Keratinocyte (primary cell): ENCODE results near the gene THOC3.
"Not testable (repeated sequence)": the region's sequence is repeated elsewhere in the genome, so short reads cannot be mapped to it uniquely, and the experiment has no call there.

Experiments
- EZH2 ChIP-seq: IDR thresholded peaks from one replicate; pipeline ENCODE4 v1.6.1; 2012; ENCODE audit warnings: inconsistent platforms, mild to moderate bottlenecking, low read length, moderate library complexity
- TF ChIP-seq, protein P1 (sequence below), 3 experiments: IDR thresholded peaks in 1 of 3; conservative IDR thresholded peaks in 1 of 3; optimal IDR thresholded peaks in 1 of 3; 2 replicates in 2 of 3; 3 replicates in 1 of 3; pipeline versions ENCODE3 to v1.5.1; 2011; ENCODE audit warnings: low read length in 3 of 3, mild to moderate bottlenecking in 3 of 3, moderate library complexity in 2 of 3, control low read depth in 1 of 3, inconsistent platforms in 1 of 3; ENCODE audit not compliant: insufficient read depth in 2 of 3; ENCODE audit errors: extremely low read depth in 1 of 3

- TF ChIP-seq, protein P1, sequence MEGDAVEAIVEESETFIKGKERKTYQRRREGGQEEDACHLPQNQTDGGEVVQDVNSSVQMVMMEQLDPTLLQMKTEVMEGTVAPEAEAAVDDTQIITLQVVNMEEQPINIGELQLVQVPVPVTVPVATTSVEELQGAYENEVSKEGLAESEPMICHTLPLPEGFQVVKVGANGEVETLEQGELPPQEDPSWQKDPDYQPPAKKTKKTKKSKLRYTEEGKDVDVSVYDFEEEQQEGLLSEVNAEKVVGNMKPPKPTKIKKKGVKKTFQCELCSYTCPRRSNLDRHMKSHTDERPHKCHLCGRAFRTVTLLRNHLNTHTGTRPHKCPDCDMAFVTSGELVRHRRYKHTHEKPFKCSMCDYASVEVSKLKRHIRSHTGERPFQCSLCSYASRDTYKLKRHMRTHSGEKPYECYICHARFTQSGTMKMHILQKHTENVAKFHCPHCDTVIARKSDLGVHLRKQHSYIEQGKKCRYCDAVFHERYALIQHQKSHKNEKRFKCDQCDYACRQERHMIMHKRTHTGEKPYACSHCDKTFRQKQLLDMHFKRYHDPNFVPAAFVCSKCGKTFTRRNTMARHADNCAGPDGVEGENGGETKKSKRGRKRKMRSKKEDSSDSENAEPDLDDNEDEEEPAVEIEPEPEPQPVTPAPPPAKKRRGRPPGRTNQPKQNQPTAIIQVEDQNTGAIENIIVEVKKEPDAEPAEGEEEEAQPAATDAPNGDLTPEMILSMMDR (optimal IDR thresholded peaks at IDR 0.05 in 1 of 3, IDR thresholded peaks at IDR 0.05 in 1 of 3, conservative IDR thresholded peaks at IDR 0.05 in 1 of 3; ENCODE audit: extremely low read depth in 1 of 3, insufficient read depth in 2 of 3, low read length in 3 of 3), result not testable (repeated sequence)
- TF ChIP-seq EZH2, result not testable (repeated sequence)
Measured at GRCh38 chr5:175910072-175910471, 58.0 kb downstream of the THOC3 start.
